HEK293 (cell line): ENCODE measurements around the gene LGI4.

Experiments used
- BCL11A ChIP-seq: fragments of 450-650 bp; formaldehyde crosslinking; IDR thresholded peaks from 2 replicates; pipeline ENCODE4 v1.5.1; 2016; ENCODE audit warnings: low read depth, missing biosample characterization, missing genetic modification characterization
- GLI4 ChIP-seq: fragments of 450-650 bp; formaldehyde crosslinking; IDR thresholded peaks from 2 replicates; pipeline ENCODE4 v1.5.1; 2016; ENCODE audit warnings: missing biosample characterization, missing genetic modification characterization
- KLF10 ChIP-seq: fragments of 450-650 bp; IDR thresholded peaks from 2 replicates; pipeline ENCODE4 v1.5.1; 2018; ENCODE audit warnings: missing biosample characterization, mild to moderate bottlenecking, missing genetic modification characterization
- KLF8 ChIP-seq: fragments of 450-650 bp; formaldehyde crosslinking; IDR thresholded peaks from 2 replicates; pipeline ENCODE4 v1.5.1; 2016; ENCODE audit warnings: missing biosample characterization, missing genetic modification characterization
- SETDB1 ChIP-seq: IDR thresholded peaks from one replicate; pipeline ENCODE4 v1.6.1; 2017; ENCODE audit warnings: mild to moderate bottlenecking, low read length, moderate library complexity, mixed read lengths; ENCODE audit not compliant: insufficient read length
- ZBTB17 ChIP-seq: fragments of 450-650 bp; formaldehyde crosslinking; IDR thresholded peaks from 2 replicates; pipeline ENCODE4 v1.5.1; 2016; ENCODE audit warnings: missing biosample characterization, missing genetic modification characterization
- ZBTB21 ChIP-seq: fragments of 450-650 bp; formaldehyde crosslinking; IDR thresholded peaks from 2 replicates; pipeline ENCODE4 v1.5.1; 2017; ENCODE audit warnings: missing biosample characterization, missing genetic modification characterization
- ZBTB48 ChIP-seq: fragments of 450-650 bp; formaldehyde crosslinking; IDR thresholded peaks from 2 replicates; pipeline ENCODE4 v1.5.1; 2016; ENCODE audit warnings: missing biosample characterization, missing genetic modification characterization
- ZEB2 ChIP-seq: fragments of 450-650 bp; formaldehyde crosslinking; IDR thresholded peaks from 2 replicates; pipeline ENCODE4 v1.5.1; 2016; ENCODE audit warnings: missing biosample characterization, missing genetic modification characterization
- ZFP69B ChIP-seq: fragments of 450-650 bp; formaldehyde crosslinking; IDR thresholded peaks from 2 replicates; pipeline ENCODE4 v1.5.1; 2016; ENCODE audit warnings: missing biosample characterization, missing genetic modification characterization
- ZNF112 ChIP-seq: fragments of 450-650 bp; formaldehyde crosslinking; IDR thresholded peaks from 2 replicates; pipeline ENCODE4 v1.5.0; 2017; ENCODE audit warnings: missing biosample characterization, missing genetic modification characterization
- ZNF146 ChIP-seq: fragments of 450-650 bp; formaldehyde crosslinking; IDR thresholded peaks from 2 replicates; pipeline ENCODE4 v1.5.1; 2016; ENCODE audit warnings: missing biosample characterization, missing genetic modification characterization
- ZNF174 ChIP-seq: fragments of 450-650 bp; formaldehyde crosslinking; IDR thresholded peaks from 2 replicates; pipeline ENCODE4 v1.5.0; 2017; ENCODE audit warnings: missing biosample characterization, mild to moderate bottlenecking, missing genetic modification characterization
- ZNF211 ChIP-seq: fragments of 450-650 bp; formaldehyde crosslinking; IDR thresholded peaks from 2 replicates; pipeline ENCODE4 v1.5.1; 2016; ENCODE audit warnings: low read depth, missing biosample characterization, missing genetic modification characterization
- ZNF239 ChIP-seq: fragments of 450-650 bp; formaldehyde crosslinking; IDR thresholded peaks from 2 replicates; pipeline ENCODE4 v1.5.1; 2016; ENCODE audit warnings: missing biosample characterization, missing genetic modification characterization
- ZNF302 ChIP-seq: fragments of 450-650 bp; formaldehyde crosslinking; IDR thresholded peaks from 2 replicates; pipeline ENCODE4 v1.5.1; 2016; ENCODE audit warnings: missing biosample characterization, missing genetic modification characterization, low read depth
- ZNF324 ChIP-seq: fragments of 450-650 bp; formaldehyde crosslinking; IDR thresholded peaks from 2 replicates; pipeline ENCODE4 v1.5.1; 2016; ENCODE audit warnings: missing biosample characterization, missing genetic modification characterization
- ZNF341 ChIP-seq: fragments of 450-650 bp; formaldehyde crosslinking; IDR thresholded peaks from 2 replicates; pipeline ENCODE4; 2016; ENCODE audit warnings: low read depth, missing biosample characterization, missing genetic modification characterization
- ZNF48 ChIP-seq: fragments of 450-650 bp; formaldehyde crosslinking; IDR thresholded peaks from 2 replicates; pipeline ENCODE4 v1.5.1; 2016; ENCODE audit warnings: missing biosample characterization, missing genetic modification characterization
- ZNF521 ChIP-seq: fragments of 450-650 bp; formaldehyde crosslinking; IDR thresholded peaks from 2 replicates; pipeline ENCODE4 v1.5.1; 2017; ENCODE audit warnings: missing biosample characterization, mild to moderate bottlenecking, missing genetic modification characterization
- ZNF585B ChIP-seq: fragments of 450-650 bp; formaldehyde crosslinking; IDR thresholded peaks from 2 replicates; pipeline ENCODE4 v1.5.1; 2016; ENCODE audit warnings: missing biosample characterization, missing genetic modification characterization
- ZNF623 ChIP-seq: fragments of 450-650 bp; formaldehyde crosslinking; IDR thresholded peaks from 2 replicates; pipeline ENCODE4 v1.5.1; 2016; ENCODE audit warnings: missing biosample characterization, missing genetic modification characterization
- ZNF670 ChIP-seq: fragments of 450-650 bp; formaldehyde crosslinking; IDR thresholded peaks from 2 replicates; pipeline ENCODE4 v1.5.1; 2016; ENCODE audit warnings: missing biosample characterization, missing genetic modification characterization, low read depth
- ZNF701 ChIP-seq: fragments of 450-650 bp; formaldehyde crosslinking; IDR thresholded peaks from 2 replicates; pipeline ENCODE4 v1.5.1; 2016; ENCODE audit warnings: missing biosample characterization, missing genetic modification characterization
- ZNF776 ChIP-seq: fragments of 450-650 bp; formaldehyde crosslinking; IDR thresholded peaks from 2 replicates; pipeline ENCODE4 v1.5.0; 2017; ENCODE audit warnings: missing biosample characterization, missing genetic modification characterization, borderline replicate concordance
- ZNF837 ChIP-seq: fragments of 450-650 bp; formaldehyde crosslinking; IDR thresholded peaks from 2 replicates; pipeline ENCODE4 v1.5.1; 2016; ENCODE audit warnings: missing biosample characterization, missing genetic modification characterization
- ZSCAN30 ChIP-seq: fragments of 450-650 bp; IDR thresholded peaks from 2 replicates; pipeline ENCODE4 v1.5.1; 2018; ENCODE audit warnings: missing biosample characterization, mild to moderate bottlenecking, missing genetic modification characterization, moderate library complexity
- TF ChIP-seq, protein P1 (sequence below): fragments of 450-650 bp; formaldehyde crosslinking; IDR thresholded peaks from 2 replicates; pipeline ENCODE4 v1.5.0; 2017; ENCODE audit warnings: missing biosample characterization, missing genetic modification characterization, borderline replicate concordance
- TF ChIP-seq, protein P2 (sequence below): fragments of 450-650 bp; formaldehyde crosslinking; IDR thresholded peaks from 2 replicates; pipeline ENCODE4 v1.5.1; 2016; ENCODE audit warnings: missing biosample characterization, missing genetic modification characterization
- TF ChIP-seq, protein P3 (sequence below): fragments of 450-650 bp; formaldehyde crosslinking; IDR thresholded peaks from 2 replicates; pipeline ENCODE4 v1.5.1; 2016; ENCODE audit warnings: missing biosample characterization, missing genetic modification characterization
- TF ChIP-seq, protein P4 (sequence below): fragments of 450-650 bp; formaldehyde crosslinking; IDR thresholded peaks from 2 replicates; pipeline ENCODE4 v1.5.1; 2016; ENCODE audit warnings: missing biosample characterization, missing genetic modification characterization, borderline replicate concordance
- TF ChIP-seq, protein P5 (sequence below): fragments of 450-650 bp; formaldehyde crosslinking; IDR thresholded peaks from 2 replicates; pipeline ENCODE4 v1.5.1; 2016; ENCODE audit warnings: missing biosample characterization, missing genetic modification characterization

The LGI4 gene

DNA sequence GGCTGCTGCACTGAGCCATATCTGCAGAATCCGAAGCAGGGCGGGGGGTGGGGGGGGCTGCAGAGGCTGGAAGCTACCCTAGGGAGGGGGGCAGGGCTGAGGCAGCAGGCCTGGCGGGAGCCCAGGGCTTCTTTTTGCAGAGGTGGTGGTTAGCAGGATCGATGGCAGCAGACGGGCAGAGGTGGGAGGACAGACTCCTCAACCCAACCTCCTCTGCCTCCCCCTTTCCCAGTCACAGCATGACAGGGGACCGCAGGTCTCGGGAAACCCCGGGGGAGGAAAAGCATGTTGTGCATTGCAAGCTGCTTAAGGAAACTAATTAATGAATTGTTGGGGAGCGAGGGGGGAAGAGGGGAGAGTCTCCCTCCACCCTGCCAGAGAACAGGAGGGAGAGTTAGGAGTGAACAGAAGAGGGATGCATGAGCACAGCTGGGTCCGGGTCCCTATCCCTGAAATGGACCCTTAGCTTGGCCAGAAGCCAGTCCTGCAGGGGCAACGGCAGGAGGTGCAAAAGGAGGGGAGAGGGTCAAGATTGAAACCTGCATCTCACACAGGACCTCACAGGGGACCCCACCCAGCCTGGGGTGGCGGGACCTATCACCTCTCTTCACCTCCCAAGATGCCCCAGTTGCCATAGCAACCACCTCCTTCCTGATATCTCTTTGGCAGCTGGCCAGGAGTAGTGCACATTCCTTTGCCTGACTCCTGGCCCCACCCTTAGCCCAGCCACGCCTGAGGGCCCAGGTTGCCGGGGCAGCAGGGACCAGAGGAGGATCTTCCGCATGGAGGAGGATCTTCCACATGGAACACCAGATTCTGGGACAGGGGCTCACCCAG is 10.0 kb upstream of the LGI4 start (continued):
- TF ChIP-seq, protein P1, sequence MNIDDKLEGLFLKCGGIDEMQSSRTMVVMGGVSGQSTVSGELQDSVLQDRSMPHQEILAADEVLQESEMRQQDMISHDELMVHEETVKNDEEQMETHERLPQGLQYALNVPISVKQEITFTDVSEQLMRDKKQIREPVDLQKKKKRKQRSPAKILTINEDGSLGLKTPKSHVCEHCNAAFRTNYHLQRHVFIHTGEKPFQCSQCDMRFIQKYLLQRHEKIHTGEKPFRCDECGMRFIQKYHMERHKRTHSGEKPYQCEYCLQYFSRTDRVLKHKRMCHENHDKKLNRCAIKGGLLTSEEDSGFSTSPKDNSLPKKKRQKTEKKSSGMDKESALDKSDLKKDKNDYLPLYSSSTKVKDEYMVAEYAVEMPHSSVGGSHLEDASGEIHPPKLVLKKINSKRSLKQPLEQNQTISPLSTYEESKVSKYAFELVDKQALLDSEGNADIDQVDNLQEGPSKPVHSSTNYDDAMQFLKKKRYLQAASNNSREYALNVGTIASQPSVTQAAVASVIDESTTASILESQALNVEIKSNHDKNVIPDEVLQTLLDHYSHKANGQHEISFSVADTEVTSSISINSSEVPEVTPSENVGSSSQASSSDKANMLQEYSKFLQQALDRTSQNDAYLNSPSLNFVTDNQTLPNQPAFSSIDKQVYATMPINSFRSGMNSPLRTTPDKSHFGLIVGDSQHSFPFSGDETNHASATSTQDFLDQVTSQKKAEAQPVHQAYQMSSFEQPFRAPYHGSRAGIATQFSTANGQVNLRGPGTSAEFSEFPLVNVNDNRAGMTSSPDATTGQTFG (tag by site-specific recombination): no peak; the same call in 1 of the 2 replicates
- TF ChIP-seq ZNF324 (peak; percentile 54; the same call in 1 of the 2 replicates), ZNF670 (tag by site-specific recombination) (no peak), ZNF701 (no peak), ZNF837 (tag by site-specific recombination) (no peak), ZNF146 (tag by site-specific recombination) (no peak), SETDB1 (no peak), KLF8 (tag by site-specific recombination) (peak; percentile 21; the same call in 1 of the 2 replicates), ZNF302 (tag by site-specific recombination) (no peak), ZNF48 (tag by site-specific recombination) (no peak), ZBTB48 (tag by site-specific recombination) (peak; percentile 94), ZSCAN30 (tag by site-specific recombination) (no peak), KLF10 (tag by site-specific recombination) (no peak), GLI4 (tag by site-specific recombination) (no peak), ZNF174 (tag by site-specific recombination) (no peak), ZEB2 (0 out of 2 replicates have a peak, but pooled peaks have one; percentile 56), ZNF239 (tag by site-specific recombination) (no peak), ZFP69B (0 out of 2 replicates have a peak, but pooled peaks have one; percentile 64), BCL11A (tag by site-specific recombination) (peak; percentile 27; the same call in 1 of the 2 replicates), ZNF521 (tag by site-specific recombination) (no peak), ZNF211 (tag by site-specific recombination) (no peak), ZBTB17 (peak; percentile 71), ZNF585B (tag by site-specific recombination) (no peak), ZNF112 (no peak; the same call in 1 of the 2 replicates), ZNF623 (tag by site-specific recombination) (peak; percentile 7; the same call in 1 of the 2 replicates), ZNF341 (peak; percentile 80), ZNF776 (no peak), ZBTB21 (tag by site-specific recombination) (peak; percentile 48; the same call in 1 of the 2 replicates)
- TF ChIP-seq, protein P2, sequence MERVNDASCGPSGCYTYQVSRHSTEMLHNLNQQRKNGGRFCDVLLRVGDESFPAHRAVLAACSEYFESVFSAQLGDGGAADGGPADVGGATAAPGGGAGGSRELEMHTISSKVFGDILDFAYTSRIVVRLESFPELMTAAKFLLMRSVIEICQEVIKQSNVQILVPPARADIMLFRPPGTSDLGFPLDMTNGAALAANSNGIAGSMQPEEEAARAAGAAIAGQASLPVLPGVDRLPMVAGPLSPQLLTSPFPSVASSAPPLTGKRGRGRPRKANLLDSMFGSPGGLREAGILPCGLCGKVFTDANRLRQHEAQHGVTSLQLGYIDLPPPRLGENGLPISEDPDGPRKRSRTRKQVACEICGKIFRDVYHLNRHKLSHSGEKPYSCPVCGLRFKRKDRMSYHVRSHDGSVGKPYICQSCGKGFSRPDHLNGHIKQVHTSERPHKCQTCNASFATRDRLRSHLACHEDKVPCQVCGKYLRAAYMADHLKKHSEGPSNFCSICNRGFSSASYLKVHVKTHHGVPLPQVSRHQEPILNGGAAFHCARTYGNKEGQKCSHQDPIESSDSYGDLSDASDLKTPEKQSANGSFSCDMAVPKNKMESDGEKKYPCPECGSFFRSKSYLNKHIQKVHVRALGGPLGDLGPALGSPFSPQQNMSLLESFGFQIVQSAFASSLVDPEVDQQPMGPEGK (tag by site-specific recombination): peak; percentile 74
- TF ChIP-seq, protein P3, sequence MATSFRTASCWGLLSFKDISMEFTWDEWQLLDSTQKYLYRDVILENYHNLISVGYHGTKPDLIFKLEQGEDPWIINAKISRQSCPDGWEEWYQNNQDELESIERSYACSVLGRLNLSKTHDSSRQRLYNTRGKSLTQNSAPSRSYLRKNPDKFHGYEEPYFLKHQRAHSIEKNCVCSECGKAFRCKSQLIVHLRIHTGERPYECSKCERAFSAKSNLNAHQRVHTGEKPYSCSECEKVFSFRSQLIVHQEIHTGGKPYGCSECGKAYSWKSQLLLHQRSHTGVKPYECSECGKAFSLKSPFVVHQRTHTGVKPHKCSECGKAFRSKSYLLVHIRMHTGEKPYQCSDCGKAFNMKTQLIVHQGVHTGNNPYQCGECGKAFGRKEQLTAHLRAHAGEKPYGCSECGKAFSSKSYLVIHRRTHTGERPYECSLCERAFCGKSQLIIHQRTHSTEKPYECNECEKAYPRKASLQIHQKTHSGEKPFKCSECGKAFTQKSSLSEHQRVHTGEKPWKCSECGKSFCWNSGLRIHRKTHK: no peak
- TF ChIP-seq, protein P4, sequence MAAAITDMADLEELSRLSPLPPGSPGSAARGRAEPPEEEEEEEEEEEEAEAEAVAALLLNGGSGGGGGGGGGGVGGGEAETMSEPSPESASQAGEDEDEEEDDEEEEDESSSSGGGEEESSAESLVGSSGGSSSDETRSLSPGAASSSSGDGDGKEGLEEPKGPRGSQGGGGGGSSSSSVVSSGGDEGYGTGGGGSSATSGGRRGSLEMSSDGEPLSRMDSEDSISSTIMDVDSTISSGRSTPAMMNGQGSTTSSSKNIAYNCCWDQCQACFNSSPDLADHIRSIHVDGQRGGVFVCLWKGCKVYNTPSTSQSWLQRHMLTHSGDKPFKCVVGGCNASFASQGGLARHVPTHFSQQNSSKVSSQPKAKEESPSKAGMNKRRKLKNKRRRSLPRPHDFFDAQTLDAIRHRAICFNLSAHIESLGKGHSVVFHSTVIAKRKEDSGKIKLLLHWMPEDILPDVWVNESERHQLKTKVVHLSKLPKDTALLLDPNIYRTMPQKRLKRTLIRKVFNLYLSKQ (tag by site-specific recombination): no peak
- TF ChIP-seq, protein P5, sequence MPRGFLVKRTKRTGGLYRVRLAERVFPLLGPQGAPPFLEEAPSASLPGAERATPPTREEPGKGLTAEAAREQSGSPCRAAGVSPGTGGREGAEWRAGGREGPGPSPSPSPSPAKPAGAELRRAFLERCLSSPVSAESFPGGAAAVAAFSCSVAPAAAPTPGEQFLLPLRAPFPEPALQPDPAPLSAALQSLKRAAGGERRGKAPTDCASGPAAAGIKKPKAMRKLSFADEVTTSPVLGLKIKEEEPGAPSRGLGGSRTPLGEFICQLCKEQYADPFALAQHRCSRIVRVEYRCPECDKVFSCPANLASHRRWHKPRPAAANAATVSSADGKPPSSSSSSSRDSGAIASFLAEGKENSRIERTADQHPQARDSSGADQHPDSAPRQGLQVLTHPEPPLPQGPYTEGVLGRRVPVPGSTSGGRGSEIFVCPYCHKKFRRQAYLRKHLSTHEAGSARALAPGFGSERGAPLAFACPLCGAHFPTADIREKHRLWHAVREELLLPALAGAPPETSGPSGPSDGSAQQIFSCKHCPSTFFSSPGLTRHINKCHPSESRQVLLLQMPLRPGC (tag by site-specific recombination): peak; percentile 79
